HG02870 (cell line): ENCODE data around the gene SLC1A7.

Experiments
- ATAC-seq: cut with Tn5 transposase; IDR thresholded peaks from one replicate; pipeline ENCODE4 v1.9.1; 2021; ENCODE audit warnings: mild to moderate bottlenecking, moderate library complexity; ENCODE audit not compliant: unreplicated experiment

Gene SLC1A7

DNA sequence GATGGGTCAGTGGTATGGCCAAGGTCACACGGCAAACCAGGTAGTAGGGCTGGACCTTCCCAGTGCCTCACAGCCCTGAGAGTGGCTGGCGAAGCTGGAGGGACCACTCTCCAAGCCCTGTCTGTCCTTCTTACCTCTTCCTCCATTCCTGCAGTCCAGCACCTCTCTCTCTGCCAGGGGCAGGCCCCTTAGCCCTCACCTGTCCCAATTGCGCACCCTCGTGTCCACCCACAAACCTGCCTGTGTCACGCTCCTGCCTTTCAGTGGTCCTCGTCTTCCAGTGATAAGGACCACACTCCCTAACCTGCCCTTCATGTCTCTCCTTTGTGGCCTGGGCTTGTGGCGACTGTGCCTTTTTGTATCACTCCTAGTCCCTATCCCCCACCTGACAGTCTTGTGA lies 77.0 kb downstream of the SLC1A7 start:
- ATAC-seq: no peak

DNA sequence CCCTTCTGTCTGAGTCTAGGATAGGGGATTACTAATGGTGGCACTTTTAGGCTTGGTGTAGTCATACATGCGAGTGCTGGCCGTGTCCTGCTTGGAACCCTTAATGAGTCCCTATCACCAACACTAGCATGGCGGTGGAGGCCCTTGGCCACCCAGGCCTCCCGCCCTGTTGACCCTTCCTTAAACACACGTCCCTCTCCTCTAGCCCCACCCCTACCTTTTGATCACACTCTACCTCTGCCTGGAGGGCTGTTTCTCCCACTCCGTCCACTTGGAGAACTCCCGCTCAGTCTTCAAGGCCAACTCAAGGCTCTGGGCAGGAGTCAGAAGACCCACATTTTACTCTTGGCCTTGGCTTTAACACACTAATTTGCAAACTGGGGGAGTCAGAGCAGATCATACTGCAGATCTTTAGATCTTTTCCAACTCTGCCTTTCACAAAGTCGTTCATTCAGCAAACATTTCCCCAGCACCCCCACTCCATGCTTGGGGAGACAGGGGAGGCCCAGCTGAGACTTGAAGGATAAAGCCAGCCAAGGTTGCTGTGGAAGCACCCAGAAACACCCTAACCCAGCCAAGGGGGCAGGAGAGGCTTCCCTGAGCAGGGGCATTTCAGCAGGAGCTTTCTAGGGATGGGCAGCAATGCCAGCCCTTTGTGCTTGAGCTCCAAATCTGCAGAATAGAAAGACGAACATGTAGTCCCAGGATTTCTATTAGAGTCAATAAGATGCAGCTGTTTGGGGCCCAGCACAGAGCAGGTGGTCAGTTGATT lies 78.5 kb downstream of the SLC1A7 start:
- no peak for ATAC-seq

- no peak for ATAC-seq
Observed at GRCh38 chr1:53062708-53063591, 79.5 kb downstream of the SLC1A7 start.

GRCh38 chr1:53061859-53062707 lies 80.4 kb downstream of the SLC1A7 start, which contains the start of gene PODN:
Gene PODN (plus strand): TSS chr1:53062213. CDS start chr1:53069856, 7,643 bp downstream.
- ATAC-seq: no peak

DNA sequence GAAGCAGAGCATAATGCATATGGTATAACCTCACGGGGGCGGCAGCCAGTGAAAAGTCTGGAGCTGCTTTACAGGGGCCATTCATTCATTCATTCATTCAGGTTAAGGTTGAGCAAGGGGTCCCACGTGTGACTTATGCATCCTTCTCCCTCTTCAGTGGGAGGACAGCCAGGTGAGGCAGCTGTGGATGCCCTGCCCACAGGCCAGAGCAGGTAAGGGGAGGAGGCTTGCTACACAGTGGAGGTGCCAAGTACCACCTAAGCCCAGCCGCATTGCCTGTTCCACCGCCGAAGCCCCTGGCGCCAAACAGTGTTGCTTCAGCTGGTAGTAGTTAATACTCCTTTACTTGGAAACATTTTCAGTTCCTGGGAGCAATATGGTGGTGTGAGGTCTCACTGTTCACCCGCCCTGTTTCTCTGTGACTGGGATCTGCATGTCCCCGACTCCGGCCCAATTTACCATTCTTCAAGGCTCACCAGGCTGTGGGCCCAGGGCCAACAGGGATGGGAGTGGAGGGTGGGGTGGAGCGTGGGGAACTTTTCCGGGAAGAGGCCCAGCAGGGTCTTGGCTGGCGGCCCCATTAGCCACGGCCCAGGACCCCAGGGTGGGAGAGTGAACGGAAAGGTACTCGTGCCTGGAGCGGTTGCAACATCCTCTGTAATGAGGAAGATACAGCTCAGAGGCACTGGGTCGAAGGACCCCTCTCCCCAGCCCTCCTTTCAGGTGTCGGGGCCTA lies 81.1 kb downstream of the SLC1A7 start:
- no peak for ATAC-seq

DNA sequence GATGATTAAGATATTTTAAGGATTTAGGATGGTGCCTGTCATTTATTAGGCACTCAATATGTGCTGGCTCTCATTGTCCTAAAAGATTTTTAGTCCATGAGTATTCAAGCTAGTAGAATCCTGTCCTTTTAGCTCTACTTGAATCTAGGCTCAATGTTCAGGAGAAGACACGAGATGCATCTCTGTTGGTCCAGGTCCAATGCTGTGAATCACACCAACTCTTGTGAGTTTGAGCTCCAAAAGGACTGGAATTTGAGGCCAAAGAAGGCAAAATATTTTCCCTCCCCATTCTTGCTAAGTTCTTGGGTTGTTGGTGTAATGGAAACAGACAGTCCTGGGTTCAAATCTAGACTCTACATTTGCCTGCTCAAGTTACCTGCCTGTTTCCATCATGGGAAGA lies 81.9 kb downstream of the SLC1A7 start:
- no peak for ATAC-seq

DNA sequence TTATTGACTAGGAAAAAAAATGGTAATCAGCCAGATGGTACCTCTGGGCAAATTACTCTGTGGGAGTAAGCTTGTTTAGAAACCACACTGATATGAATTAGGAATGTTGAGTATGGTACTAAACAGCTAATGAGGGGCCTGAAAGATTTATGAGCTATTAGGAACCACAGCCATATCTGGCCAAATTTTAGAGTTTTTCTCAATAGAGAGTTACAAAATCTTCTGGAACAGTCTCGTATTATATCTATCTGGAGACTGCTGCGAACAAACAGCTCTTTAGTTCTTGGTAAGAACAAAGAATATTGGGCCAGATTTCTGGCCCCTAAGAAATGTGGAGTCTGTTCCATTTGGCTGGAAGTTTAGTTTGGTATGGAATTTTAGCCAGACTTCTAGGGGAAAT lies 85.3 kb downstream of the SLC1A7 start:
- no peak for ATAC-seq

DNA sequence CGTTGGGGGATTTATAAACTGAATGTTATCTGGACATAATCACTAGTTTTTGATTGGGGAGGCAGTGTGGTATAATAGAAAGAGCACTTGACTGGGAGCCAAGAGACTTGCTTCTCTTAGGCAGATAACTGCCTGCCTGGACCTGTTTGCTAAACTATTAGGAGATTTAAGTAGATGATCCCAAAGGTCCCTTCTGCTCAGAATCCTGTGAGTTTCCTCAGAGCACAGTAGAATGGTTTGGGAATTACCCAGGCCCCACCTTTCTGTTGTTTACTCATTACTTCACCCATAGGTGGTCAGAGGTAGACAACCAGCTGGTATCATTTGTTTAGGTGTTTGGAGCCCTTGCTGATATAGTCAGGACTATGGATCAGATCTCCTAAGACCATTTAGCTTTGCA lies 90.8 kb downstream of the SLC1A7 start:
- ATAC-seq: no peak

- ATAC-seq: no peak
Observed at GRCh38 chr1:53050310-53050709, 92.1 kb downstream of the SLC1A7 start.

DNA sequence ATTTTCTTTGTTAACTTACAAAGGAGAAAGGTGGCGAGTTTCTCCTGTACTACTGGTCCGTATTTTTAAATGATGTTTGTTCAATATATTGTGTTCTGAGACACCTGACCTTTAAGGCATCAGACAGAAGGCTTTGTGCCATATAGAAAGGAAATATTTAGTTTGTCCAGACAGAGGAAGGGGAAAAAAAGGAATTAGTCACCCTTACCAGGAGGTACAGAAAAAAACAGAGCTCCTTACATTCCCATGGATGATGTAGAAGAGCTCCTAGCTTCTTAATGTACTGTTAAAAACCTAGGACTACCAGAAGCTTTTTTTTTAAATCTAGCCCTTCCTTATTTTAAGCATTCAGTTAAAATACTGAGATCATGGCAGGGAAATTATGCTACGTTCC lies 92.9 kb downstream of the SLC1A7 start:
- ATAC-seq: no peak

- no peak for ATAC-seq
Observed at GRCh38 chr1:53048960-53049573, 93.4 kb downstream of the SLC1A7 start.

- ATAC-seq: no peak
Observed at GRCh38 chr1:53047737-53048736, 94.4 kb downstream of the SLC1A7 start.

- no peak for ATAC-seq
Observed at GRCh38 chr1:53046930-53047329, 95.5 kb downstream of the SLC1A7 start.

GRCh38 chr1:53044926-53045325 lies 97.5 kb downstream of the SLC1A7 start:
- no peak for ATAC-seq

- ATAC-seq: no peak
Observed at GRCh38 chr1:53043271-53043670, 99.2 kb downstream of the SLC1A7 start.

- no peak for ATAC-seq
Observed at GRCh38 chr1:53038566-53038965, 103.9 kb downstream of the SLC1A7 start.
